Measurements from ENCODE around the gene DIP2C.

GRCh38 chr10:593901-594457 lies 95.5 kb downstream of the DIP2C start:
- TF ChIP-seq HDGF (IDR thresholded peaks at IDR 0.05; ENCODE audit: borderline replicate concordance) (no peak), SP1 (IDR thresholded peaks at IDR 0.05) (no peak), ELF4 (IDR thresholded peaks at IDR 0.05) (no peak), TARDBP (IDR thresholded peaks at IDR 0.05) (no peak), FOXA1 (IDR thresholded peaks at IDR 0.05) (no peak), FOXK2 (IDR thresholded peaks at IDR 0.05) (no peak), CTBP1 (IDR thresholded peaks at IDR 0.05; ENCODE audit: borderline replicate concordance) (no peak), ZNF384 (IDR thresholded peaks at IDR 0.05) (no peak), FOXM1 (IDR thresholded peaks at IDR 0.05; ENCODE audit: borderline replicate concordance) (no peak)

Measured in HEK293T (cell line).